Measurements from ENCODE around the gene LUC7L.

DNA sequence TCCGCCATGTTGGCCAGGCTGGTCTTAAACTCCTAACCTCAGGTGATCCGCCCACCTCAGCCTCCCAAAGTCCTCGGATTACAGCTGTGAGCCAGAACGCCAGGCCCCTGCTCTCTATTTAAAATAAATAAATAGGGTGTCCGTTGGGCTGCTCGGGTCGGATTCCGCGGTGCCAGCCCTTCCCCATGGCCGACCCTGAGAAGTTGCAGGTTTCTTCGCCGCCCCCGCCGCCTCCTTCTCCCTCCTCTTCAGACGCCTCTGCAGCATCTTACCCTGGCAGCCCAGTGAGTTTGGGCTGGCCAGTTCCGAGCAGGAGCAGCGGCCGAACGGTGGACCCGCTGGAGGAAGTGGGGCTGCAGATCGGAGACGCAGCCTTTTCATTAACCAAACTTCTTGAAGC is 1.7 kb upstream of the LUC7L start:
- TF ChIP-seq, protein P1, sequence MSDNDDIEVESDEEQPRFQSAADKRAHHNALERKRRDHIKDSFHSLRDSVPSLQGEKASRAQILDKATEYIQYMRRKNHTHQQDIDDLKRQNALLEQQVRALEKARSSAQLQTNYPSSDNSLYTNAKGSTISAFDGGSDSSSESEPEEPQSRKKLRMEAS (IDR thresholded peaks at IDR 0.05) = no peak
- TF ChIP-seq, protein P2, sequence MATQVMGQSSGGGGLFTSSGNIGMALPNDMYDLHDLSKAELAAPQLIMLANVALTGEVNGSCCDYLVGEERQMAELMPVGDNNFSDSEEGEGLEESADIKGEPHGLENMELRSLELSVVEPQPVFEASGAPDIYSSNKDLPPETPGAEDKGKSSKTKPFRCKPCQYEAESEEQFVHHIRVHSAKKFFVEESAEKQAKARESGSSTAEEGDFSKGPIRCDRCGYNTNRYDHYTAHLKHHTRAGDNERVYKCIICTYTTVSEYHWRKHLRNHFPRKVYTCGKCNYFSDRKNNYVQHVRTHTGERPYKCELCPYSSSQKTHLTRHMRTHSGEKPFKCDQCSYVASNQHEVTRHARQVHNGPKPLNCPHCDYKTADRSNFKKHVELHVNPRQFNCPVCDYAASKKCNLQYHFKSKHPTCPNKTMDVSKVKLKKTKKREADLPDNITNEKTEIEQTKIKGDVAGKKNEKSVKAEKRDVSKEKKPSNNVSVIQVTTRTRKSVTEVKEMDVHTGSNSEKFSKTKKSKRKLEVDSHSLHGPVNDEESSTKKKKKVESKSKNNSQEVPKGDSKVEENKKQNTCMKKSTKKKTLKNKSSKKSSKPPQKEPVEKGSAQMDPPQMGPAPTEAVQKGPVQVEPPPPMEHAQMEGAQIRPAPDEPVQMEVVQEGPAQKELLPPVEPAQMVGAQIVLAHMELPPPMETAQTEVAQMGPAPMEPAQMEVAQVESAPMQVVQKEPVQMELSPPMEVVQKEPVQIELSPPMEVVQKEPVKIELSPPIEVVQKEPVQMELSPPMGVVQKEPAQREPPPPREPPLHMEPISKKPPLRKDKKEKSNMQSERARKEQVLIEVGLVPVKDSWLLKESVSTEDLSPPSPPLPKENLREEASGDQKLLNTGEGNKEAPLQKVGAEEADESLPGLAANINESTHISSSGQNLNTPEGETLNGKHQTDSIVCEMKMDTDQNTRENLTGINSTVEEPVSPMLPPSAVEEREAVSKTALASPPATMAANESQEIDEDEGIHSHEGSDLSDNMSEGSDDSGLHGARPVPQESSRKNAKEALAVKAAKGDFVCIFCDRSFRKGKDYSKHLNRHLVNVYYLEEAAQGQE (IDR thresholded peaks at IDR 0.05; ENCODE audit: low read depth) = no peak
- TF ChIP-seq EP300 (IDR thresholded peaks at IDR 0.05; ENCODE audit: borderline replicate concordance) (no peak), EGR1 (IDR thresholded peaks at IDR 0.05) (no peak)
- TF ChIP-seq, protein P3, sequence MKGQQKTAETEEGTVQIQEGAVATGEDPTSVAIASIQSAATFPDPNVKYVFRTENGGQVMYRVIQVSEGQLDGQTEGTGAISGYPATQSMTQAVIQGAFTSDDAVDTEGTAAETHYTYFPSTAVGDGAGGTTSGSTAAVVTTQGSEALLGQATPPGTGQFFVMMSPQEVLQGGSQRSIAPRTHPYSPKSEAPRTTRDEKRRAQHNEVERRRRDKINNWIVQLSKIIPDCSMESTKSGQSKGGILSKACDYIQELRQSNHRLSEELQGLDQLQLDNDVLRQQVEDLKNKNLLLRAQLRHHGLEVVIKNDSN (IDR thresholded peaks at IDR 0.05) = no peak
